GM18517 (cell line): Measurements from ENCODE around the gene MRPL19.
A peak's percentile ranks its signal among the peaks of the same experiment; 100 is the strongest.

ENCODE experiments used
- ATAC-seq: cut with Tn5 transposase; IDR thresholded peaks from one replicate; pipeline ENCODE4 v1.9.1; 2021; ENCODE audit warnings: mild to moderate bottlenecking, moderate library complexity; ENCODE audit not compliant: unreplicated experiment

Gene MRPL19

DNA sequence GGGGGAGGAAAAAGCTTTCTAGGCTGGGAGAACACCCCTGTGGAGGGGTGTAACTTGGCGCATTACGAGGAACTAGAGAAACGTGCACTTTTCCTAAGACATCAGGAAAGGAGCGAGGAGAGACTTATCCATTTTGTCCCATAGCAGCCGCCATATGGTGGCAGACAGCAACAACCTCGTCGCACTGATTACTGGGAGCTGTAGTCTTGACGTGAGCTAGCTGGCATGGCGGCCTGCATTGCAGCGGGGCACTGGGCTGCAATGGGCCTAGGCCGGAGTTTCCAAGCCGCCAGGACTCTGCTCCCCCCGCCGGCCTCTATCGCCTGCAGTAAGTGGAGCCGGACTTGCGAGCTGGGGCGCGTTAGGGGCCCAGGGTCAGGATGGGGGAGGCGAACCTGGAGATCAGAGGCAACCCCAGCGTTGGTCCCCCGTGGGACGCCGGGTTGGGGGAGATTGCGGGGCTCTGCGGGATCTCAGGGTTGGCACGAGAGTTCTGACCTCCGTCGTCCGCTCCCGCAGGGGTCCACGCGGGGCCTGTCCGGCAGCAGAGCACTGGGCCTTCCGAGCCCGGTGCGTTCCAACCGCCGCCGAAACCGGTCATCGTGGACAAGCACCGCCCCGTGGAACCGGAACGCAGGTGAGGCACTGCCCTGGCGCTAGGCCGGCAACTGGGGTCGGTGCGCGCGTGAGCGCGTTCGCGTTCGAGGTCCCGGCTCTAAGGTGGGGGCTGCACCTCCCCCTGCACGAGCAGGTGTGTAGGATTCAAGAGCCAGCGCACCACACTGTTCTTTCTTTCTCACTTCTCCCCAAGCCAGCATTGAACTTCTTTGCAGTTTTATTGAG, at the start of gene MRPL19:
MRPL19 (plus strand) TSS at position 201 of the 843 bp plus-strand sequence; CDS start at position 226, 25 bp downstream.
- ATAC-seq = peak; percentile 98

DNA sequence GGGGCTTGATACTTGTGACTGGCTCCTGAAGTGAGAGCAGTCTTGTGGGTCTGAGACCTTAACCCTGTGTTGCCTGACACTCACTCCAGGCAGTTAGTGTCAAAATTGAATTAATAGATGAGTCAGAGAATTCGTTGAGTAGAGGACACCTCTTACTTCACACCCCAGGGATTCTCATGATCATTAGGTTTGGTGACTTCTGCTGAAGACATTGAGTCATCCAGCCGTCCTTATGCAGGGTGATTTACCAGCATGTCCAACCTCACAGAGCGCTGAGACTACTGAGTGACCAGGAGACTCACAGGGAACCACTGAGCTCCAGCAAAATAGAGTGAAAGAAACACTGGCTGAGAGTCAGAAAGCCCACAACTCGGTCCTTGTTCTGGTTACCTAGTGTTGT, 49.8 kb upstream of the MRPL19 start:
- no peak for ATAC-seq

DNA sequence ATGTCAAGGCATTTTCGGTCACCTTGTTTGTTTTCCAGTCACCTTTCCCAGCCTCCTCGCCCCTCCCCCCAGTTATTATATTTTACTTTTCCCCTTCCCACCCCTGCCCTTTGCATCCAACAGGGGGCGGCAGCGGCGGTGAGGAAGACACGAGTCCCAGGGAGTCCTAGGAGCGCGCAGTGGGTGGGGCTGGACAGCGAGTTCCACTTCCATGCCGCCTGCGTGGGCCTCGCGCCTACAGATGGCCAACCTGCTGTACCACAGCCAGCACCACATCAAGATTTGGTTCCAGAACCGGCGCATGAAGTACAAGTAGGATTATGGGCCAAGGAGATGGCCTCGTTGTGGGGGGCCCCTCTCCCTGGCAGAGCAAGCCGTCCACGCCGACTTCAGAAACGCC, 48.6 kb upstream of the MRPL19 start:
- ATAC-seq = no peak

DNA sequence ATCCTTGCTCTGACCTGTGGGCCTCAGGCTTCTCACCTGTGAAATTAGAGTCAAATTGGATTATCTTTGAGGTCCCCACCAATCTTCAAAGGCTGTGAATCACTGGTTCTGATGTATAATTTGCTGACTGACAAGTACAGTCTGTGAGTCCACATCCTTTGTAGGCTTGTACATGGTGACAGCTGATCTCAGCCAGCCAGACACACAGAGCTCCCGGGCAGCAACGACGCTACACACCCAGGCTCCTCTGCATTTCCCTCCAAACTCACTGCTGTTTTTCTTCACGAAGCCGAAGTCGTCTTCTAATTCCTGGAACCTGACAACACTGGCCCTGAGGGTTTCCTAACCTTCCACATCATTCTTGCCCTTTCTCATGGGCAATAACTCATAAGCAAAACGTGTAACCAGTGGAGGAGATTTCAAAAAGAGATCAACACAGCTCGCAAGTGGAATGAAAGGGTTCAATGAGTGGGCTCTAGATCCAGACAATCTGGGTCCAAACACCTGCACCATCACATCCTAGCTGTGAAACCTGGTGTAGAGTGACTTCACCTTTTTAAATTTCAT, 47.9 kb upstream of the MRPL19 start:
- no peak for ATAC-seq

DNA sequence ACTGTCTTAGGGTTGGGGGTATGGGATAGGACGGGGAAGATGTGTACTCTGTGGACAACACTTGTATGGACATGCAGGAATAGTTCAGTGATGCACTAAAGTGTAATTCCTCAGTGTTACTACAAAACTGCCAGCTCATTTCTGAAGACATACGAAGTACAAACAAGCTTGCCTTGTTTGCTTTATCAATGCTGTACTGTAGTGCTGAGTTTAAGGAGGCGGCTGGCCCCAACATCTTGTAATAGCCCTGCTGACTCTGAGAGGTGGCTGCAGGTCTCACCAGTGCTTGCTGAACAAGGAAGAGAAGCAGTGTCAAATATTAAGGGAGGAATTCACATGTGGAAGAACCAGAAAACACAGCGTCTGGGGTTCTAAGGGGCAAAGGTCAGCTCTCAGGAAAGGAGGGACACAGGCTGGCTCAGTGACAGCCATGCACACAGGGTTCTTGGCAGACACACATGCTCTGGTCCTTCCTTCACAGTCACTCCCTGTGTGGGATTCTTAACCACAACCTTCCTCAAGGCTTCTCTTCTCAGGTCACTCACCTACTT, 46.0 kb upstream of the MRPL19 start:
- ATAC-seq = no peak

DNA sequence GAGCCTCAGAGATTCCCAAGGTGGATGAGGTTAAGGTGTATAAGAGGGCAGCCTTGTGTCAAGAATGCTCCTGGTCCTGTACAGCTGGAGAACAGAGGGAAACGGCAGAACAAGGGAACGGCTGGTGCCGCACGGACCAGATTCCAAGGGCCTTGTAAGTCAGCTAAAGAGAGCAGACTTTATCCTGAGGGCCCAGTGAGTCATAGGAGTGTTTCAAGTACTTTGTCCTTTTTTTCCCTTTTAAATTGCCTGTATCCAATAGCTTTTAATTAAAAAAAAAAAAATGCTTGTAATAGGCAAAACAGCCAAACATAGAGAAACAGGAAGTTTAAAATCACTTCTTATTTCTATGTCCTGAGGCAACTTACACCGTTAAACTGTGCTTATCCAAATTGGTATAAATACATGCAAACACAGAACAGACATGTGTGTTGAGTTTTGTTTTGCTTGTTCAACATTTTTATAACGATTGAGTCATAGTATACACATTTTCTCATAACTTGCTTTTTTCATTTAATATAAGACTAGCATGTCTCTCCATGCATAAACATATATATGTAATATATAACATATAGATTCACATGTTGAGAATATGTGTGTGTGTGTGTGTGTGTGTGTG, 43.8 kb upstream of the MRPL19 start:
- no peak for ATAC-seq

DNA sequence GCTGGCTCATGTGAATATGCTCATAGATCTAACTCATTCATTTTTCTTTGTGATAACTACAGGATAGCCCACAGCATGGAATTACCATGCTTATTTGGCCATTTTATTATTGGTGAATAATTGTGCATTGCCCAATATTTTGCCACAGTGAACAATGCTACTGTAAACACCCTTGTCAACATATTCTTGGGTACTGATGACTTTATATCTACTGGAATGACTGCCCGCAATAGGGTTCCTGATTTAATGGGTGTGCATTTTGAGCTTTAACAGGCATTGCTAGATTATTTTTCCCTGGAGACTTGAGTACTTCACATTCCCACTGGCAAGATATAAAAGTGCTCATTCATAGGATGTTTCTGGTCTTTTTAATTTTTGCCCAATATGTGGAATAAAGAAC, 43.1 kb upstream of the MRPL19 start:
- ATAC-seq = no peak

DNA sequence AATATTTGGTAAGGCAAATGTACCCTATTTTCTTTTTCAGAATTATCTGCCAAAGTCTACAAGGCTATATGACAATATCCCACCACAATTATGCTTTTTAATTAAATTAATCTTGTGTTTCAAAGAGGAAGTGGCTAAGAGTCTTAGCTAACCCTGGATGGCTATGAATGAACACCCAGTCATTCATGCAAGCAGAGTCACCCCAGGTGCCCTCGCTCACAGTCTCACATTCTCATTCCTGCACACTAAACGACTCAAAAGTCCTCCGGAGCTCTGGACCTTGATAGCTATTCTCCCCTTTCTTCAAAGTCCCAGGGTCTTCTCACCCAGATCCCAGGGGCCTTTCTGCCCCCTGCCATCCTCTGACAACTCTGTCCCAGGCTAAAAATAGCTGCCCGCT, 42.1 kb upstream of the MRPL19 start:
- ATAC-seq = no peak

DNA sequence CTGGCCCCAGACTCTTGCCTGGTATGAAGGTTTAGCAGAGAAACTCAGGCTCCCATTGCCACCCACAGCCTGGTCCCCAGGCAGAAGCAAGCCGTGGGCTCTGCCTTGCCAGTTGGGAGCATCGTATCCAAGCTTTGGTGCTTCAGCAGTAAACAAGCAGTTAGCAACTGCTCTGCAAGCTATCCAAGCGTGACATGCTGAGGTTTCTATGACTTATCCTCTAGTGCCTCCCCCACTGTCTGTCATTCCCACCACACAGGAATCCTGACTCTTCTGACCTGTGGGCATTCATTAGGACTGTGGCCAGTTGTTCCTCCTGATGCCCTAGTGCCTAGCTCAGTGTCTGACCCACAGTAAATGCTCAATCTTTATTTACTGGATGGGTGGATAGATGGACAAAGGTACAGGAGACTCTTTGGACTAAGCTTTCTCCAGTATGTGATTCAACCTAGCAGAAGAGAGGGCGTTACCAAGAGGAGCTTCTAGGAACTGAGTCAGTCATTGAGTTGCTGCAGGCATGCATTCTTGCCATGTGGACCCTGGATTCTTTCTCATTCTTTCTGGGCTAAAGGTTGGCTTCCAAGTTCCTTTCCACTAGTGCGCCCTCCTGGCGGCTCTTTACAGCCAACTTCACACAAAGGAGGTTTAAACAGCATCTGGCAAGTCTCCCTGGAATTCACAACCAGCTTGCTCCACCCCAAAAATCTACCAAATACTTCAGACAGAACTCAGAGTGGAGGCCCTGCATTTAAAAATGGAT, 40.6 kb upstream of the MRPL19 start:
- ATAC-seq = no peak

DNA sequence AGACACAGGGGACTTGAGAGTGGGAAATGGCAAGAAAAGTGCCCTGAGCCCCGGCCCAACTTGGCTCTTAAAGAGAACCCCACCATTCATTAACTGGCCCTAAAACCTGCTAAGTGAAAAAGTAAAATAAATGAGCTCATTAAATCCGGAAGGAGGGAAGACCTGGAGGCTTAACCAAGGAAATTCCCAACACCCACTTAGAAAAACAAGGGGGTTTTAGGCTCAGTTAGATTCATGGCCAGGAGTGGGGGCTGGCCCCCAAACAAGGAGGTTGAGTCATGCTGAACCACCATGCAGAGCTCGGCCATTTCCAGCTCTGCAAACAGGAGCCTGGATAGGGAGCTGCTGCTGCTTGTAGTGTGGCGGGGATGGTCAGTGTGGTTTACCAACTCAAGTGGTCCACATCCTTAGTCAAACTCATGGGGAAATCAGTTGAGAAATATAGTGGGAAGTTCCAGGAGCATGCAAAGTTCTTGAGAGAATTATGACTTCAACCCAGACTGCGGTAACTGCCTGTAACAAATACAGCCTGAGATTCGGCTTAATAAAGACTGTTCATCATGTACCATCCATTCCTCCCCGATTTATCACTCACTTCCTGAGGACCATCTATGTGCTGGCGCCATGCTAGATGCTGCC, 39.7 kb upstream of the MRPL19 start:
- no peak for ATAC-seq

DNA sequence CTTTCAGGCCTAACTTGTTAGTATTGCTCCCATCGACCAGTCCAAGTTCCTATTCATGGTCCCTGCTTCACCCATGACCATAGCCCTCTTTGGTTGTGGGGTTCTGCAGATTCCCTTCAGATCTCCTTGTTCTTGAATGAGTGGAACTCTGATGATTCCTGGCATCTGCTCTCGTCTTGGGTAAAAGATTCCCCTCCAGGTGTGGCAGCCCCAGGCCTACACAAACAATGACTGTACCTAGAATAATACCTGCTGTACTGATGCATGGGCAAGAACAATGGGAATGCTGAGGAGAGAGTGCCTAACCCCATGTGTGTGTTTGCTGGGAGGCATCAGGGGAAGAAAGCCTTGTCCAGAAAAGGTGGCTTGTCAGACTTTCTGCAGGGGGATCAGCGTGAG, 39.2 kb upstream of the MRPL19 start:
- no peak for ATAC-seq

DNA sequence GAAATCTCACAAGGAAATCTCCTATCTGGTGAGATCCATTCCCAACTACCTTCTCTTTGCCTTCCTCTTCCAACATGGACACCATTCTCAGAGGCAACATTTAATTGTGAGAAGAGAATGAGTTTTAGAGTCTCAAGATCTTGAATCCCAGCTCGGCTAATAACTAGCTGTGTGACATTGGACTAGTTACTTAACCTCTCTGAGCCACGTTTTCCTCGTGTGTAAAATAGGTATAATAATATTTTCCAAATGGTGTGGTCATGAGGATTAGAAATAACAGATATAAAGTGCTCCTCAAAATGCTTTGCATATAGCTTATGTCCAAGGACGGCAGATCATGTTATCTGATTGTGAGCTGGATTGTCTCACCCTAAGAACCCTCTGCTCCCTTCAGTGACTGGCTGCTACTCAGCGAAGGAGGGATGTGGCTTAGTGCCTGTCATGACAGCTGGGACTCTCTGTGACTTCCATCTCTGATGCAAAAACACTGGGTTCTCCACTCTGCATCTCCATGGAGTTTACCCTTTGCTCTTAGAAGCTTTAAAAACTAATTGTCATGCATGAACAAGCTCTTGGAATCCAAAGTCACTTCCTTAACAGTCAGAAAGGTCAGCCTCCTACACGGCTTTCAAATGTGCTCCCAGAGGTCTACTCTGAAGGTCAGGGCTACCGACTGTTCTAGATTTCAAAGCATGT, 38.4 kb upstream of the MRPL19 start:
- ATAC-seq = no peak

DNA sequence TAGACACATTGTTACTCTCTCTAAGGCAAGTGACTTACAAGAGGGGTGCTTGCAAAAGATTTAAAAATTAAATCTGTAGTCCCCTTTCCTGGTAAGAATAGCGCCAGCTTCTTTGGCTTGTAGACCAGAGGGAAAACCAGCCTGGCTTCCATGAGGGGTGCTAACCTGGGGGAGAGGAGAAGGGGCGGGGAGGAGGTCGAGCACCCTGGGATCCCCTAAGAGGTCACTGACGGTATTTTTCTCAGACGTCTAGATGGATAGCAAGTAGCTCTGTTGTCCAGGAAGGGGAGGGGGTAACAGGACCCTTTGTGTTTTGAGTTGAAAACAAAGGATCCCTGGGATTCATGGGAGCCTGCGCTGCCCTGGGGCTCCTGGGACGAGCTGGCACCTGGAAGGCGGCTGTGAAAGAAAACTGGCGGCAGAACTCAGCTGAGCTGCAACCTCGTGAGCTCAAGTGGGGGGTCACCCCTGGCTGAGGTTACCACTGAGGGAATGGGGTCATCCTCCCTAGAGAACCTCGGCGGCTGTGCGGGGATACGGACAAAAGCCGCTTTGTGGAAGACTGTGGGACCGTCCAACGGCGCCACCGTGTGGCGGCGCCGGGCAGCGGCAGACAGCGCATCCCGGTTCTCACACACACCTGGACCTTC, 37.8 kb upstream of the MRPL19 start:
- no peak for ATAC-seq

DNA sequence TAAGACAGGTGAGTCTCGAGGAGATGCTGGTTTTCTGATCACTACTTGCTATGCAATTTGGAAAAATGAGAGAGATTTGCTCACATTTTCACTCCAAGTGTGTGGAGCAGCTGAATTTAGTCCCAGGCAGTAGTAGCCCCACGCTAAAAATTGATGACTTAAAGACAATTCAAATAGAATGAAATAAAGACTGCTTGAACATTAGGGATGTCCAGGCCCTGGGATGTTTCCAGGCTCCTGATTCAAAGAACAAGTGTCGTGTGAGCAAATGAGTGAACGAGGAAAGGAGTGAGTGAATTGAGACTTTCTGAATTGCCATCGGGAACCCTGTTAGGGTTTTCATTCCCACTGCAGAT, 37.3 kb upstream of the MRPL19 start:
- no peak for ATAC-seq

DNA sequence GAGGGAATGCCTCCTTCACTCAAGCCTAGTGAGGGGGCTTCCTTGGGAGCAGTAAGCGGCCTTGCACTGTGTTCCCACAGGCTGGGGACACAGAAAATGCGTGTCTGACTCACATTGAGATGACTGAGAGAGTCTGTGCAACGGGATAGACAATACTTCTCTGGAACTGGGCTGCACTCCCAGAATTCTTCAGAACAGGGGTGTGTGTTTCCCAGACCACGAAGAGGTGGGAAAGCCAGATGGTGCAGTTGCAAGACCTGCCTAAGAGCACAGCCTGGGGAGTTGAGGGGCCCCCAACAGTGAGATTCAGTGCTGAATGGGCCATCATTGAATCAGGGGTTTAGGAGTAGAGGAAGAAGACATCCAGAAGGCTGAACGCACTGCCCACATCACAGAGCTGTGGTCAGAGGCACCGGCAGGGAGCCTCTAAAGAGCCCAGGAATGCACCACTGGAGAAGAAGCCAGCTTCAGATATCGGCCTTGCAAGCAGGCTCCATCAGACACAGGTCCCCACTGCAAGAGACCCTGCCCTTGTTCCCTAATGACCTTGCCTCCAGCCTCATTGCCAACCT, 36.6 kb upstream of the MRPL19 start:
- no peak for ATAC-seq

DNA sequence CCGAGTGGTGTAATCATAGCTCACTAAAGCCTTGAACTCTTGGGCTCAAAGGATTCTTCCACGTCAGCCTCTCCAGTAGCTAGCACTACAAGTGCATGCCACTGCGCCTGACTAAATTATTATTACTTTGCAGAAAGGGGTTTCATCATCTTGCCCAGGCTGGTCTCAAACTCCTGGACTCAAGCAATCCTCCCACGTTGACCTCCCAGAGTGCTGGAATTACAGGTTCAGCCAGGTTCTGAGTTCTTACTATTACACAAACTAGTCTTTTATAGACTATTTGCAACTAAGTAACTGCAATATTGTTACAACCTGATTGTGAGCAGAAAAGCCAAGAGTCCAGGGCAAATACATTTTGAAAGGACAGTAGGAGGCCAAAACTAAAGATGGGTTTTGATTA, 35.9 kb upstream of the MRPL19 start:
- no peak for ATAC-seq

DNA sequence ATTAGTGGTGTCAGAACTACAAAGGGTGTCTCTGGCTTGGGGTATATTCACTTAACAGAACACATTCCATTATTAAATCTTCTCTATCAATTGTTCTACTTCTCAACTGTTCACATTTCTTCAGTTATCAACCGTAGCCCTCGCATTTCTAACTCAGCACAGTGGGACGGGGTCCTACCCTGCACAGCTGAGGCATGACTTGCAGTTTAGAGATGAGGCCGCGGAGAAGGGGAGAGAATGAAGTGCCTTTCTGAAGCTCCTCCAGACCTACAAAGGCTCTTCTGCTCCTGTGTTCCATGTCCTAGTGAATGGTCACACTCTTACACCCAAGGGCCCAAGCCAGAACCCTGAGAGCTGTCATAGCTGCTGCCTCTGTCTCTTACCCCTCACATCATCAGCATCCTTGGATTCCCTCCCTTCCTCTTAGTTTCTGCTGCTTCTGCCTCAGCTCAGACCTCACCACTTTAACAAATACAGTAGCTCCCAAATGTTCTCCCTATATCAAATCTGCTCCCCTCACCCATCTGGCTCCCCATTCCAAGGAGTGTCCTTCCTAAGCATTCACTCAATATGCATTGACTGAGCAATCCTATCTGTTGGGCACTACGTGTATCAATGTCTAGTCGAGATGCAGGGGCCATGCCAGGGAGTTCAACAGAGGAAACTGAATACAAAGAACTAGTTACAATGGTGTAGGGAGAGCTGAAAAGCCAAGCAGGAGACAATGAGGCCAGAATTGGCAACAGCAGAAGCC, 34.3 kb upstream of the MRPL19 start:
- no peak for ATAC-seq

DNA sequence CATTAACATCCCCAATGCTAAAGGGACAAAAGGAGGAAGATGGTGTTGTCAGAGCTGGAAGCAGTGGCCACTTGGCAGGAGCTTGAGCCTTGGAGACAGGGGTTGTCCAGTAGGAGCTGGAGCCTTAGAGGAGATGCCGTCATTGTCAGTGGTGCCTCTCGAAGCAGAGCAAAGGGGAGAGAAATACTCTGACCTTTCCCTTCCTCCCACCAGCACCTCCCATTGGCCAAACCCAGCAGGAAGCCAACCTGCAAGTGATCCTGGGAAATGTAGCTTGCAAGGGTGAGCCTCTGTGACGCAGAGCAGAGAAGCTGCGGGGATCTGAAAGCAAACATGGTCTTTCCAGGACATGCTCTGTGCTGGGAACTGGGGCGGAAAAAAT, 33.7 kb upstream of the MRPL19 start:
- ATAC-seq = no peak

DNA sequence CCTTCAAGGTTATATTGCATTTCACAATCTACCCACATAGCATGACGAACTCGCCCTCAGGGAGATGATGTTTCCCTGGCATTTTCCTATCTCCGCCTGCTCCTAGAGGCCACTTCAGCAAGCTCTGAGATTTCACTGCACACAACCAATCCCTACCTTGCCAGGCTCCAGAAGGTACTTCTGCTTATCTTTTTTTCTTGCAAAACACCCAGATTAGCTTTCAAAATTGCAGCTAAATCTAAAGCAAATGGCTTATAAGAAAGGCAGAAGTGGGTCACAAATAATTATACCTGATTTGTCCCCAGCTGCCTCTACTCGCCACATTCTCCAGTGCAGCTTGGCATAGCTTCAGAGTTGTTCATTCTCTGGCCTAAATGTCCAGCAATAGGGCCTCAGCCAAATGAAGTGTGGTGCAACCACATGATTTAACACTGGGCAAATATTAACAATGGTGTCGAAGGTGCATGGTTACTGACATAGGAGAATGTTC, 32.4 kb upstream of the MRPL19 start:
- ATAC-seq = no peak
